ENCODE measurements around the gene MIS18A.
A peak's percentile ranks its signal among the peaks of the same experiment; 100 is the strongest.

MIS18A gene, protein sequence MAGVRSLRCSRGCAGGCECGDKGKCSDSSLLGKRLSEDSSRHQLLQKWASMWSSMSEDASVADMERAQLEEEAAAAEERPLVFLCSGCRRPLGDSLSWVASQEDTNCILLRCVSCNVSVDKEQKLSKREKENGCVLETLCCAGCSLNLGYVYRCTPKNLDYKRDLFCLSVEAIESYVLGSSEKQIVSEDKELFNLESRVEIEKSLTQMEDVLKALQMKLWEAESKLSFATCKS

DNA sequence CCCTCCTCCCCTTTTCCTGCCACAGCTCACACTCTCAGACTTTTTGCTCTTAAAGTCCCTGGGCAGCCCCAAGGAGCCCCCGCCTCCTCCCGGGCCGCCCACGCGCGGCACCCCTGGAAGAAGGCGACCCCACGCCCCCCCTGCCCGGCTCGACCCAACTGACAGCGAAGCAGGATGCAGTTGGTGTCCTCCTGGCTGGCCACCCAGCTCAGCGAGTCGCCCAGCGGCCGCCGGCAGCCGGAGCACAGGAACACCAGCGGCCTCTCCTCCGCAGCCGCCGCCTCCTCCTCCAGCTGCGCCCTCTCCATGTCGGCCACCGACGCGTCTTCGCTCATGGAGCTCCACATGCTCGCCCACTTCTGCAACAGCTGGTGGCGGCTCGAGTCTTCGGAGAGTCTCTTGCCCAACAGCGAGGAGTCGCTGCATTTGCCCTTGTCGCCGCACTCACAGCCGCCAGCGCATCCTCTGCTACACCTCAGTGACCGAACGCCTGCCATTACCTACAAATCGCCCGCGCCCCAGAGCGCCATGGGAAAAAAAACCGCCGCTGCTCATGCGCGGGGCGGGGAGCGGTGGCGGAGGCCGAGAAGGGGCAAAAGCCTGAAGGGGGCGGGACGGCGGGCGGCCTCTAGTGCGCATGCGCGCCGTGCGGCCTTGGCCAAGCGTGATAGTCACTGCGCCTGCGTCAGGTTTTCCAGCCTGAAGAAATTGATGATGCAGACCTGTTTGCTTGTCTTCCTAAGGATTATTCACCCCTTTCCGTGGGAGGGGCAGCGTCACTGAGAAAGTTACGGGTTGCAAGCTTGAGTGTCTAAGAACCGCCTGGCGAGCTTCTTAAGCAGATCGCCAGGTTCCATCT lies at the start of gene MIS18A:
Gene MIS18A, minus strand, starts transcription at position 532 of the 859 bp plus-strand sequence. Its CDS starts 35 bp downstream, at position 497.
- Histone ChIP-seq H3K4me1 (ENCODE audit: insufficient read depth, low read length, poor library complexity, severe bottlenecking) (peaks cover 13% of the 10 kb centered on the region), H4K20me1 (ENCODE audit: insufficient read depth, low read length, poor library complexity, severe bottlenecking) (no peaks in the 10 kb centered on the region), H3F3A (ENCODE audit: low read depth) (no peaks in the 10 kb centered on the region), H3K9me2 (replicated peaks; ENCODE audit: low read depth, low read length) (no peaks in the 10 kb centered on the region), H3K27me3 (ENCODE audit: insufficient read depth, low read length, poor library complexity, severe bottlenecking) (no peaks in the 10 kb centered on the region), H3K36me3 (ENCODE audit: insufficient read depth, low read length) (peaks cover 2% of the 10 kb centered on the region; the same call in 1 of the 2 replicates), H2AFZ (ENCODE audit: low read length) (peak within 1 kb of the TSS; percentile 97), H3K9me3 (ENCODE audit: insufficient read depth, low read depth, low read length) (no peaks in the 10 kb centered on the region), H3K4me3 (ENCODE audit: low read length, poor library complexity, severe bottlenecking) (peak within 1 kb of the TSS; percentile 89), H3K9ac (ENCODE audit: low read depth, low read length, poor library complexity, severe bottlenecking) (peak within 1 kb of the TSS; percentile 85), H3K4me2 (ENCODE audit: low read depth, low read length, poor library complexity, severe bottlenecking) (peak within 1 kb of the TSS; percentile 87), H3K79me2 (ENCODE audit: insufficient read depth, low read length) (peaks cover 28% of the 10 kb centered on the region)
- TF ChIP-seq EZH2phosphoT487 (IDR thresholded peaks at IDR 0.05; ENCODE audit: borderline replicate concordance): no peak
- TF ChIP-seq, protein P1, sequence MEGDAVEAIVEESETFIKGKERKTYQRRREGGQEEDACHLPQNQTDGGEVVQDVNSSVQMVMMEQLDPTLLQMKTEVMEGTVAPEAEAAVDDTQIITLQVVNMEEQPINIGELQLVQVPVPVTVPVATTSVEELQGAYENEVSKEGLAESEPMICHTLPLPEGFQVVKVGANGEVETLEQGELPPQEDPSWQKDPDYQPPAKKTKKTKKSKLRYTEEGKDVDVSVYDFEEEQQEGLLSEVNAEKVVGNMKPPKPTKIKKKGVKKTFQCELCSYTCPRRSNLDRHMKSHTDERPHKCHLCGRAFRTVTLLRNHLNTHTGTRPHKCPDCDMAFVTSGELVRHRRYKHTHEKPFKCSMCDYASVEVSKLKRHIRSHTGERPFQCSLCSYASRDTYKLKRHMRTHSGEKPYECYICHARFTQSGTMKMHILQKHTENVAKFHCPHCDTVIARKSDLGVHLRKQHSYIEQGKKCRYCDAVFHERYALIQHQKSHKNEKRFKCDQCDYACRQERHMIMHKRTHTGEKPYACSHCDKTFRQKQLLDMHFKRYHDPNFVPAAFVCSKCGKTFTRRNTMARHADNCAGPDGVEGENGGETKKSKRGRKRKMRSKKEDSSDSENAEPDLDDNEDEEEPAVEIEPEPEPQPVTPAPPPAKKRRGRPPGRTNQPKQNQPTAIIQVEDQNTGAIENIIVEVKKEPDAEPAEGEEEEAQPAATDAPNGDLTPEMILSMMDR (conservative IDR thresholded peaks at IDR 0.05; ENCODE audit: low read length): 0 out of 2 replicates have a peak, but pooled peaks have one; percentile 17

DNA sequence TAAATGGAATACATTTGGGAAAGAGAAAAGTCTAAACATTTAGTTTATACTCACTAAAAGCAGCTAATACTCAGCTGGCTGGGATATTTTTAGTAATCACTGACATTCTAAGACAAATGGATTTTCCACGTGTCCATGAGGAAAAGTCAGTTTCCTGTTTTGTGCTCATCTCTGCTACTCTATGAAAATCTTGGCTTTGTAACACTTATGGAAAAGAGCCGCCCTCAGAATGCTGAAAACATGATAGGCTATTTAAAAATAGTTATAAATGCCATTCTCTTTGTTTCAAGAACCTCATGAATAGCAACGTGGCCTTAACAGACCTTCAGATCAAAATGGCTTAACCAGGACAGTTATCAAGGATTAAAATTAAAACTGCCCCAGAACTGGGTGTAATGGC lies 49.7 kb upstream of the MIS18A start:
- H3K9me3 ChIP-seq (ENCODE audit: insufficient read depth, low read depth, low read length): no peaks in the 10 kb centered on the region
- no peaks in the 10 kb centered on the region for H4K20me1 ChIP-seq (ENCODE audit: insufficient read depth, low read length, poor library complexity, severe bottlenecking)
- H3F3A ChIP-seq (ENCODE audit: low read depth): no peaks in the 10 kb centered on the region
- no peak overlapping the region for H2AFZ ChIP-seq (ENCODE audit: low read length)
- H3K4me3 ChIP-seq (ENCODE audit: low read length, poor library complexity, severe bottlenecking): no peak overlapping the region
- no peaks in the 10 kb centered on the region for H3K79me2 ChIP-seq (ENCODE audit: insufficient read depth, low read length)
- no peak overlapping the region for H3K4me2 ChIP-seq (ENCODE audit: low read depth, low read length, poor library complexity, severe bottlenecking)
- H3K4me1 ChIP-seq (ENCODE audit: insufficient read depth, low read length, poor library complexity, severe bottlenecking): no peaks in the 10 kb centered on the region
- no peak overlapping the region for H3K9ac ChIP-seq (ENCODE audit: low read depth, low read length, poor library complexity, severe bottlenecking)
- H3K36me3 ChIP-seq (ENCODE audit: insufficient read depth, low read length): peaks cover 8% of the 10 kb centered on the region; the same call in 1 of the 2 replicates
- no peak for TF ChIP-seq EZH2phosphoT487 (IDR thresholded peaks at IDR 0.05; ENCODE audit: borderline replicate concordance)
- TF ChIP-seq, protein P1 (conservative IDR thresholded peaks at IDR 0.05; ENCODE audit: low read length): no peak
- H3K9me2 ChIP-seq (replicated peaks; ENCODE audit: low read depth, low read length): no peaks in the 10 kb centered on the region
- no peaks in the 10 kb centered on the region for H3K27me3 ChIP-seq (ENCODE audit: insufficient read depth, low read length, poor library complexity, severe bottlenecking)

DNA sequence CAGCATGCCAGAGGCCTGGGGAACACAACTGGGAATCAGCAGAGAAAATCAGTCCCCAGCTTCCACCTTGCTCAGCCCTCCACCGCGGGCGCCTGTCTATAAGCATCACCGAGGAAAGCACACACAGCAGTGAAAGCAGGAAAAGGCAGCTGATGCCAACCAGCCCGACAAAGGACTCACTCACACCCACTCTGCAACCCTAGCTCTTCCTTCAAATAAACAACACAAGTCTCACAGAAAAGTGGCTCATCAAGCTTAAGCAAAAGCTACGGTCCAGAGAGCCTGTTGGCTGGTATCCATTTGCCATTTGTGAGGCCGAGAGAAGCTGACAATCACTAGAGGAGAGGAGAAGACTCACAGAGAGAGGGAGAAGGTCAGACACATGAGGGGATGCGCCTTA lies 46.9 kb upstream of the MIS18A start:
- no peaks in the 10 kb centered on the region for H3K9me2 ChIP-seq (replicated peaks; ENCODE audit: low read depth, low read length)
- H3K36me3 ChIP-seq (ENCODE audit: insufficient read depth, low read length): peaks cover 24% of the 10 kb centered on the region; the same call in 1 of the 2 replicates
- H3K27me3 ChIP-seq (ENCODE audit: insufficient read depth, low read length, poor library complexity, severe bottlenecking): no peaks in the 10 kb centered on the region
- no peaks in the 10 kb centered on the region for H3K4me1 ChIP-seq (ENCODE audit: insufficient read depth, low read length, poor library complexity, severe bottlenecking)
- TF ChIP-seq EZH2phosphoT487 (IDR thresholded peaks at IDR 0.05; ENCODE audit: borderline replicate concordance): no peak
- TF ChIP-seq, protein P1 (conservative IDR thresholded peaks at IDR 0.05; ENCODE audit: low read length): no peak
- no peaks in the 10 kb centered on the region for H3K79me2 ChIP-seq (ENCODE audit: insufficient read depth, low read length)
- H2AFZ ChIP-seq (ENCODE audit: low read length): no peak overlapping the region
- no peaks in the 10 kb centered on the region for H3F3A ChIP-seq (ENCODE audit: low read depth)
- no peak overlapping the region for H3K4me2 ChIP-seq (ENCODE audit: low read depth, low read length, poor library complexity, severe bottlenecking)
- no peaks in the 10 kb centered on the region for H3K9me3 ChIP-seq (ENCODE audit: insufficient read depth, low read depth, low read length)
- no peak overlapping the region for H3K9ac ChIP-seq (ENCODE audit: low read depth, low read length, poor library complexity, severe bottlenecking)
- no peaks in the 10 kb centered on the region for H4K20me1 ChIP-seq (ENCODE audit: insufficient read depth, low read length, poor library complexity, severe bottlenecking)
- no peak overlapping the region for H3K4me3 ChIP-seq (ENCODE audit: low read length, poor library complexity, severe bottlenecking)
